Fibroblast of skin of abdomen (primary cell): ENCODE data around the gene ARID1B.

Source experiments
- DNase-seq: peaks from one replicate; pipeline ENCODE4 v3.0.0-alpha.2; 2013

ARID1B gene

GRCh38 chr6:157086632-157087031, 309.5 kb downstream of the ARID1B start:
- DNase-seq: no peak

- DNase-seq: no peak
Observed at GRCh38 chr6:157087974-157088373, 310.8 kb downstream of the ARID1B start.

- DNase-seq: no peak
Observed at GRCh38 chr6:157088841-157089240, 311.7 kb downstream of the ARID1B start.

GRCh38 chr6:157089258-157089657, 312.1 kb downstream of the ARID1B start:
- peak; percentile 73 for DNase-seq

- no peak for DNase-seq
Observed at GRCh38 chr6:157089851-157090250, 312.7 kb downstream of the ARID1B start.

- DNase-seq: no peak
Observed at GRCh38 chr6:157090736-157091135, 313.6 kb downstream of the ARID1B start.

GRCh38 chr6:157091243-157091642, 314.1 kb downstream of the ARID1B start:
- DNase-seq: no peak

GRCh38 chr6:157091856-157092460, 314.8 kb downstream of the ARID1B start:
- DNase-seq: no peak

- no peak for DNase-seq
Observed at GRCh38 chr6:157092736-157093135, 315.6 kb downstream of the ARID1B start.

- no peak for DNase-seq
Observed at GRCh38 chr6:157093536-157093935, 316.4 kb downstream of the ARID1B start.

GRCh38 chr6:157094038-157094437, 316.9 kb downstream of the ARID1B start:
- no peak for DNase-seq

- no peak for DNase-seq
Observed at GRCh38 chr6:157095084-157095483, 317.9 kb downstream of the ARID1B start.

GRCh38 chr6:157095569-157095968, 318.4 kb downstream of the ARID1B start:
- DNase-seq: no peak

- DNase-seq: no peak
Observed at GRCh38 chr6:157096105-157096504, 318.9 kb downstream of the ARID1B start.

- no peak for DNase-seq
Observed at GRCh38 chr6:157096522-157096921, 319.3 kb downstream of the ARID1B start.

GRCh38 chr6:157097255-157097955, 320.2 kb downstream of the ARID1B start:
- DNase-seq: no peak

- DNase-seq: no peak
Observed at GRCh38 chr6:157098999-157099398, 321.8 kb downstream of the ARID1B start.

- no peak for DNase-seq
Observed at GRCh38 chr6:157099912-157100593, 322.9 kb downstream of the ARID1B start.

GRCh38 chr6:157101166-157101565, 324.0 kb downstream of the ARID1B start:
- DNase-seq: no peak

- DNase-seq: no peak
Observed at GRCh38 chr6:157104803-157105202, 327.6 kb downstream of the ARID1B start.

- peak; percentile 61 for DNase-seq
Observed at GRCh38 chr6:157106487-157106886, 329.3 kb downstream of the ARID1B start.

- DNase-seq: no peak
Observed at GRCh38 chr6:157107571-157107914, 330.4 kb downstream of the ARID1B start.

GRCh38 chr6:157107915-157108651, 330.9 kb downstream of the ARID1B start:
- DNase-seq: peak; percentile 82
